Sciatic nerve (tissue), 2 donors: ENCODE results near the gene LPAR1. TPM values are rescaled to one million over a fixed set of nuclear protein-coding genes. Genes with fewer than 3 reads are reported as not detected.
"Not testable (repeated sequence)": the region's sequence is repeated elsewhere in the genome, so short reads cannot be mapped to it uniquely, and the experiment has no call there.

Source experiments
- ATAC-seq: fragments of 200-7000 bp; cut with Tn5 transposase; one replicate; pipeline ENCODE4 v1.9.1; 2020; ENCODE audit warnings: mild to moderate bottlenecking, moderate library complexity
- DNase-seq: peaks from one replicate; pipeline ENCODE4 v3.0.0-alpha.2; 2020; ENCODE audit warnings: low spot score
- intact Hi-C: fragments of 100-400 bp; cut with DNase I; formaldehyde crosslinking; loops from one replicate; pipeline ENCODE4 v1.14.2; 2022
- total RNA-seq: library from RNA; stranded (reverse); fragmentation: NEBNext Ultra II Directional; extraction: Animal tissue kit (Norgen Biotek cat#: 25700); gene quantifications from one replicate; pipeline ENCODE4 v1.2.1, GENCODE V29; 2021
- donor health status: DM: no; HTN: no; CAD: no.
- donor health status: DM: no; HTN: no; CAD: no.

LPAR1 gene, protein sequence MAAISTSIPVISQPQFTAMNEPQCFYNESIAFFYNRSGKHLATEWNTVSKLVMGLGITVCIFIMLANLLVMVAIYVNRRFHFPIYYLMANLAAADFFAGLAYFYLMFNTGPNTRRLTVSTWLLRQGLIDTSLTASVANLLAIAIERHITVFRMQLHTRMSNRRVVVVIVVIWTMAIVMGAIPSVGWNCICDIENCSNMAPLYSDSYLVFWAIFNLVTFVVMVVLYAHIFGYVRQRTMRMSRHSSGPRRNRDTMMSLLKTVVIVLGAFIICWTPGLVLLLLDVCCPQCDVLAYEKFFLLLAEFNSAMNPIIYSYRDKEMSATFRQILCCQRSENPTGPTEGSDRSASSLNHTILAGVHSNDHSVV
- total RNA-seq = 170 TPM

DNA sequence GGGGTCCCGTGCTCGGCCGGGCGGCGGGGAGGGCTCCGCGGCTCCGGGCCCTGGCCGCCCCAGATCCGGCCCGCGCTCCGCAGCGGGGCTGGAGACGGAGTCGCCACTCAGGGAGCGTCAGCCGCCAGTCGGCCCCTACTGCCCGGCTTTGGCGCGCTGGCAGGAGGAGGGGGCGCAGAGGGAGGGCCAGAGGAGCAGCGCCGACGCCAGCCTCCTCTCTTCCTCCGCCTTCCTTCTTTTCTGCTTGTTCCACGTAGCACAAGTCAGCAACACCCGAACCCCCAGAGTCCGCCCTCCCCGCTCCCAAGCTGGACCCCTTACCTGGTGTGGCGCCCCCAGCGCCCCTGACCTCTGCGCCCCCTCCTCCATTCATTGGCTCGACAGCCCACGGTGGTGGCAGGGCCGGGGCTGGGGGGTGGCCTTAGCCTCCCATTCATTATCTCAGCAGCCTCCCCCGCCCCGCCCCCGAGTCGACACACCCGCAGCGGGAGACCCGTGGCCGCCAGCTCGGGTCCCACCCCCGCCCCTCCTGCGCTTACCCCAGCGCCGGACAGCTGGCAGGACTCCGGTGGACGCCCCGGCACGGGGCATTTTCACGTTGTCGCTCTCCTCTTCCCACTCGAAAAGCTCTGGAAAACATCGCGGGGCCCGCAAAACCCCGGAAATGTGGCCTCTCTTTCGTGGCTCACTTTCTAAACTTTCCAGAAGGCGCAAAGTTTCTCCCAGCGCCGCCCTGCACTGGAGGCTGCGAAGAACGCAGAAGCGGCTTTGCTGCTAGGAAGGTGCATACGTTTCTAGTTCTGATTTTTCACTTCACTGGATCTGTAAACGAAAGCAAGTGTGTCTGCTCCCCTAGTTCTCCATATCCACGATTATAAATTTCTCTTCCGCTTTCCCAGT lies at the start of gene LPAR1:
Gene LPAR1, minus strand, starts transcription at position 140 of the 900 bp plus-strand sequence. CDS start 66,353 bp downstream, outside the sequence.
- intact Hi-C loops = no loop called here

DNA sequence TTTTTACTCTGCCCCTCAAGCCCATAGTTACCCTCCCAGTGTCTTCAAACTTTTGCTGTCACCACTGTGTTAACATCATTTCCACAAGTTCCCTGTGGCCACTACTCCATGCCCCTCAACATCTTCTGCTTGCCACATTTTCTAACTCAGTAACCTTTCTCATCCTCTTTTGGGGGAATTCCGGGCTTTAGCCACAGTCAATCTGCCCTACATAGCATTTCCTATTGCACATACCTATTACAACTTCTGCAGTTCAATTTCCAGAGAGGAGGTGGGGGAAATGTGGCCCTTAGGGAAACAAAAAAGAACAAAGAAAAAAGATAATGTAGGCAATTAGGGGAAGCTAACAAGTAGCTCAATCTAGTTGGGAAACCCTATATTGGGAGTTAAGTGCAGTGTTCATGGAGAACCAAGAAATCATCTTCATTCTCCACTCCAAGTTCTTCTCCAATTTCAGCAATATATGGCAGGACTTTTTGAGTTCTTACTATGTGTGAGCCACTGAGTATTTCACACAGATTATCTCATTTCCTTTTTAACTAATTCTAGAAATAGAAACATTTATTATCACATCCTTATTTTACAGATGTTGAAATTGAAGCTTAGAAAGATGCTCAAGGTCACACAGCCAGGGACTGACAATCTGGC lies 40.2 kb upstream of the LPAR1 start:
- intact Hi-C loops = no loop called here
- ATAC-seq (no peak), DNase-seq (no peak)

More for the DNA sequence above, at the start of gene LPAR1:
- DNase-seq (peak; percentile 88), ATAC-seq (peak; percentile 84)

DNA sequence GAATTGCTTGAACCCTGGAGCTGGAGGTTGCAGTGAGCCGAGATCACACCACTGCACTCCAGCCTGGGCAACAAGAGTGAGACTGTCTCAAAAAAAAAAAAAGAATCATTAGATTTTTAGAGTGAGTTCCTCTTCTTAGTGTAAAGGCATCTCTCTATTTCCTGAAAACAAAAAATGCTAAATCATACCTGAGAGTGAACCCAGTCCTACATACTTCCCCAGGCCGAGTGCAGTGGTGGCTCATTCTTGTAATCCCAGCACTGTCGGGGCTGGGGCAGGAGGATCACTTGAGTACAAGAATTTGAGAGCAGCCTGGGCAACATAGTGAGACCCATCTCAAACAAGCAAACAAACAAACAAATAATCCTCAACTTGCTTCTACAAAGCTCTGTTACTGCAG lies 38.2 kb upstream of the LPAR1 start:
- ATAC-seq (peak; percentile 48), DNase-seq (no peak)
- intact Hi-C loops = no loop called here

DNA sequence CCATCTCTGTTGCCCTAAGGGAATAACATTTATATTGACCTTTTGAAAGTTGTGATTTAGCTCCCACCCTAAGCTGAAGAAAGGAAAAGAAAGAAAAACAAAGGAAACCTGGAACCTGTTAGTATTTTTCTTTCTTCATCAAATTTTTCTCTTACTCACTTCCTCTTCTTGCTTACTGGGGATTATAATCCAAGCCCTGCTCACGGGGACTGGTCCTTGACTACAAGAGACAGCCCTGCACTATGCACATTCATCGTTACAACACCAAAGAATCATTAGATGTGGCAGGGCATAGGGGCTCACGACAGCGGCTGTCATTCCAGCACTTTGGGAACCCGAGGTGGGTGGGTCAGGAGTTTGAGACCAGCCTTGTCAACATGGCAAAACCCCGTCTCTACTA lies 37.8 kb upstream of the LPAR1 start:
- DNase-seq = no peak
- no peak for ATAC-seq
- intact Hi-C loops = no loop called here

DNA sequence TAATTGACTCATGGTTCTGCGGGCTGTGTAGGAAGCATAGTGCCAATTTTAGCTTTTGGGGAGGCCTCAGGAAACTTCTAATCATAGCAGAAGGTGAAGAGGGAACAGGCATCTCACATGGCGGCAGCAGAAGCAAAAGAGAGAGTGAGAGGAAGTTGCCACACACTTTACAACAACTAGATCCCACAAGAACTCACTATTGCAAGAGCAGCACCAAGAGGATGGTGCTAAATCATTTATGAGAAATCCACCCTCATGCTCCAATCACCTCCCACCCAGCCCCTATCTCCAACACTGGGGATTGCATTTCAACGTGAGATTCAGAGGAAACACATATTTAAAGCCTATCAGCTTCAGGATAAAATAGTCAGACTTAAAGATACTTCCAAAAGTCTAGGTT lies 36.1 kb upstream of the LPAR1 start:
- ATAC-seq (no peak), DNase-seq (no peak)
- intact Hi-C loops = no loop called here

DNA sequence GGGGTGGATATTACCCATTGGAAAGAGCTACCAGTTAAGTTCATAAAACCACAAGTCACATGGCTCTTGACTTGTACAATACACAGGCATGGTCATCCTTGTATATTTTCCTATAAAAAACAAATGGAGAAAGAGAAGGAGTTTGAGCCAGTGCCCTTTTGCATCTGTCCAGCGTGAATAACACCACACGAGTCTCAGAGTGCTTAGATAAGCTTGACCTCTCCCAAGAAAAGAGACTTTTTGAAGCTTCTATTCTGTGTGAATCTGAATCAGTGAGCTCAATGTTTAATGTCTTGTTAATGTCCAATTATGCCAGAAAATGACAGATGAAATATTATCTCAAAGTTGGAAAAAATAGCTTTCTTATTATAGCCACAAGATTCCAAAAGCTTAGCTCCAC lies 30.9 kb upstream of the LPAR1 start:
- DNase-seq (no peak), ATAC-seq (no peak)
- intact Hi-C loops = no loop called here

DNA sequence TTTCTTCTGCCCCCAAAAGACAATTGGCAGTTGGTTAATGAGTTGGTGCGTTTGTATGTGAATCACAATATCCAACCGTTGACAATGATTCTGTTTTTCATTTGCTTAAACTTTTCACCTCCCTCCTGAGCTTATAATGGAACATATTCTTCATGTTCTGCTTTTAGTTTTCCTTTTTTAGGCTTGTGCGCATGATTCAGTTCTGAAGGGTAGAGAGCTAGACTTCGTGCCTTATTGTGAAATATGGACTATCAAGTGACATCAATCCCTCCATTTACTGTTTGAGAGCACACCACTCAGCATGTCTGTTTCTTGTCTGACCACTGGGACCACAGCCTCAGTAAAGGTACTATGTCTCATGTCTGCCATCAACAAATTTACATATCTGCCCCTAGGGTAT lies 30.5 kb upstream of the LPAR1 start:
- intact Hi-C loops = no loop called here
- no peak for DNase-seq
- ATAC-seq = peak; percentile 92

DNA sequence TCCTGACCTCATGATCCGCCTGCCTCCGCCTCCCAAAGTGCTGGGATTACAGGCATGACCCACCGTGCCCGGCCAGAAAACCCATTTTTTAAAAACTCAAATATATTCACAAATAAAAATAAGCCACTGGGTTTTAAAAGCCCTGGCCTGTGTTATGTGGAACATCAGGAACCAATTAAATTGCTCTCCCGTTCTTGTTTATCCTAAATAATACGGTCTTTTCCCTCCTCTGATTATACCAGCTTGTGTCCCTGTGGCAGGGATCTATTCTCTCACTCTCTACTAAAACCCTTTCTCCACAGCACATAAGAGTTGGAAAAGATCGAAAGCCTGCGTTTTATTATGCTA lies 30.1 kb upstream of the LPAR1 start:
- intact Hi-C loops = no loop called here
- DNase-seq (no peak), ATAC-seq (no peak)

DNA sequence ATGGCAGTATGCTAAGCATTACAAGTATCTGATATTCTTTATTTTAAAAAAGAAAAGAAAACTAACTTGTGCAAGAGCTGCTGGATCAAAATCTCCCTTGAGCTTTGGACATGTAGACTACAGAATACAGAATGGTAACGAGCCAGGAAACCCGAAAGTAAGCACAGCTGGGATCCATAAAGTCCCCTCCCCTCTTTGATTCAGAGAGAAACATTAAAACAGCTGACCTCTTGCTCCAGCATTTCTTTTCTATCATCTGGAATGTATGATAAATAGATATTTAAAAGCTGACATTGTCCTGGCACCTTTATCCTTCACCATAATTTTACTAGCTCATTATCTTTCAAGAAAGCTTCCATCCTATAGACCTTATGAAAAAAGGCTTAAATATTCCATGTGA lies 28.2 kb upstream of the LPAR1 start:
- intact Hi-C loops = no loop called here
- peak; percentile 51 for ATAC-seq
- DNase-seq = no peak

DNA sequence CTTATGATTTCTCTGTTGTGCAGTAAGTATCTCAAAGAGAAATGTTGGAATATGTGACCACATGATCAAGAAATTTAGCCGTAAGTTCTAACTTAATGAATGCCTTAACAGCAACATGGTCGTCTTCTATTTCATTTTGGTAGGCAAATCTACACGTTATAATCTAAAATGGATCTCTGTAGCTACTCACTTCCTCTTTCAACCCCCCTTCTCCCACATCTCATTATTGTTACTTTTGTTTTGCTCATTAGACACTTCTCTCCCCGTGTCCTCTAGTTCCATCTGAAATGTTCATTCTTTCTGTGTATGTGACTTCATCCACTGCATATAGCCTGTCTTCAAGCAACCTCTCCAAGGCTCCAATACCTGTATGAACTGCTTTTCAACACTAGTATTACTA lies 27.1 kb upstream of the LPAR1 start:
- no peak for ATAC-seq
- intact Hi-C loops = no loop called here
- DNase-seq = no peak

DNA sequence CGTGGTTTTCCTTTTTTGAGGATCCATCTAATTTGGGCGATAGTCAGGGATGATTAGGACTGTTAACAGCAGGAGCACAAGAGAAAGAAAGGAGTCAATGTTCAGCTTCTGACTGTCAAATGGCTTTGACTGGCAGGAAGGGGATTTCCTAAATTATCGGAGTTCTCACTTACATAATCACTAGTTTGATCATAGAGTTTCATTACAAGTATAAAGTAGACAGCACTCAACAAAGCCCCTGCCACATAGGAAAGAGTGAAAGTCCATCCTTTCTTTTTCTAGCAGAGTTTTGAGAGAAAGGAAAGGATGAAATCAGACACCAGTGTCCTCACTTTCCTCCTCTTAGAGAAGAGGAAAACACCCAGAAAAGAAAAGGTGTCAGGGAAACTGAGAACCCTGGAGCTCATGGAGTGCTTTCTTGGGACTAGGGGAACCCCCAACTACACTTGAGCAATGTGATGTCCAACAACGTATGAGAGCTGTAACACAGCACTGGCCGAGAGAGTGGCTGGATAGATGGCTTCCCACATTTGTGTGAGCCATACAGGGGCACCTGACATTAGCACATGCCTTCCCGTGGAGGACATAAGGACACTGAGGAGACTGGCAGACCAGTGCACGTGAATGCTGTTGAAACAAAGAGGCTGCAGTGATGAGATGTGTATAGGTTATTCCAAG lies 26.0 kb upstream of the LPAR1 start:
- DNase-seq (no peak), ATAC-seq (no peak)
- intact Hi-C loops = no loop called here

DNA sequence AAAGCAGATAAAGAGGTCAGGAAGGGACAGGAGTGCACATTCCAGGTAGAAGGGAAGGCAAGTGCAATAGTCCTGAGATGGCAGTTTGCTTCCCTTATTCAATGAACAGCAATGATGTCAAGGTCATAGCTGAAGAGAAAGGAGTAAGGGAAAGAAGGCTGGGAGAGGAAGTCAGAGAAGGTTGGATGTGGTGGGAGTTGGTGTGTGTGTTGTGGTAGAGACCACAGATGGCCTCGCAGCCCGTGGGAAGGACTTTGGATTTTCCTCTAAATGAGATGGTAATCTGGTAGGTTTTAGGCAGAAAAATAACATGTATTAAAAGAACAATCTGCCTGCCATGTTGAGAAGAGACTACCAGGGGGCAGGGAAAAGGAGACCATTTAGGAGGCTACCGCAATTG lies 25.1 kb upstream of the LPAR1 start:
- ATAC-seq (no peak), DNase-seq (no peak)
- intact Hi-C loops = no loop called here

DNA sequence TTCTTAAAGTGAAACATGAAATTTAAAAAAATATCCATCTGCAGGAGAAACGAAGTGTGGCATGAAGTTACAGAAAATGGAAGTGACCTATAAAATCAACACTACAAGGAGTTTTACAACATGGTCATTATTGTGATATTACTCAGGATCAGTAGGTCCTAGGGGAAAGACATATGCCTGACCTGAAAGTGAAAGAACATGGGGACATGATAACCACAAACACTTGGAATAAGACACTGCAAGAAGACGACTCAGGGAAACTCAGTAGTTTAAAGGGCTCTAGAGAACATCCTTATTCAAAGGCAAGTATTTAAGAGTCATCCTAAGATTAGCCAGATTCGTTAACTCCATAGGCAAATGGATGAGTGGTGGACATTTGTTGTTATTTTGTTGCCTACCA lies 19.9 kb upstream of the LPAR1 start:
- no peak for DNase-seq
- no peak for ATAC-seq
- intact Hi-C loops = no loop called here

DNA sequence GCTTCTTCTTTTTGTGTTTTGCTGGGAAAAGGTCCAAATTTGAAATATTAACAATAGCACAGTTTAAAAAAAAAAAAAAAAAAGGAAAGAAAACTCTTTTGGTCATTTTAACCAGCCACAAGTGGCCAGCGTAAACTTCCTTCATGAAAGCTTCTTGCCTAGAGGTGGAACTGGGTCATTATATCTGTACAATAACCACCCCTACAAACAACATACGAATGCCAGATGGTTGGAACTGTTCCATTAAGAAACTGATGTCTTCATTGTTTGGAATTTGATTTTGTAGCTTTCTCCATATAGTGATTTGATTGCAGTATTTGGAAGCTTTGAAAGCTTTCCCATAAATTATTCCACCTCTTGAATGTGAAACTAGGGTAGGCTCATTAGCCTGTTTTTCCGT lies 18.3 kb upstream of the LPAR1 start:
- intact Hi-C loops = no loop called here

DNA sequence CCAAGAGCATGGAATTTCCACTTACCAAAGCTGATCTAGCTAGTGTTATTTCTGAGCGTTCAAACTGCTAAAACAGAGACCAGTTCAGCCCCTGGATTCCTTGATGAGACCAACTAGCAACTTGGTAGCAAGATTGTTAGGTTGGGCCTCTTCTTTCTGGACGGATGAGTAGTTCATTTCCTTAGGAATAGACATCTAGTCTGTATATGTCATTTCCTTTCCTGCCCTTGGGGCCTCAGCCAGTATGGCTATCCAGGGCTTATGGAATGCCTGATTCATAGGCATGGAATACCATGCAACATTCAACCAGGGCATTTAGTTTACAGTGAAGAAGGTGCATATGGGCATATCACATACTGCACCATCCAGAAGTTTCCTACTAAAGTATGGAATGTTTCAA lies 14.5 kb upstream of the LPAR1 start:
- intact Hi-C loops = no loop called here
- no peak for ATAC-seq
- DNase-seq = no peak

More for the DNA sequence above, 18.3 kb upstream of the LPAR1 start:
- ATAC-seq (peak; percentile 38), DNase-seq (no peak)

DNA sequence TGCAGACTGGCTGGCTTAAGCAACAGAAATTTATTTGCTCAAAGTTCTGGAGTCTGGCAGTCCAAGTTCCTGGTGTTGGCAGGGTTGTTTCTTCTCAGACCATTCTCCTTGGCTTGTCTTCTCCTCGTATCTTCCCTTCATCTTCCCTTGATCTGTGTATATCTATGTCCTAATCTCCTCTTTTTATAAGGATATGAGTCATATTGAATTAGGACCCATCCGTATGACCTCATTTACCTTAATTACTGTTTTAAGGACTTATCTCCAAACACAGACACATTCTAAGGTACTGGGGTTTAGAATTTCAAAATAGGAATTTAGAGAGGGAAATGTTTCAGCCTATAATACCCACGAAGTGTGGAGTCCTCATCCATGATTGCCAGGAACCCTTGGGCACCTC lies 13.1 kb upstream of the LPAR1 start:
- DNase-seq = no peak
- intact Hi-C loops = no loop called here
- no peak for ATAC-seq

DNA sequence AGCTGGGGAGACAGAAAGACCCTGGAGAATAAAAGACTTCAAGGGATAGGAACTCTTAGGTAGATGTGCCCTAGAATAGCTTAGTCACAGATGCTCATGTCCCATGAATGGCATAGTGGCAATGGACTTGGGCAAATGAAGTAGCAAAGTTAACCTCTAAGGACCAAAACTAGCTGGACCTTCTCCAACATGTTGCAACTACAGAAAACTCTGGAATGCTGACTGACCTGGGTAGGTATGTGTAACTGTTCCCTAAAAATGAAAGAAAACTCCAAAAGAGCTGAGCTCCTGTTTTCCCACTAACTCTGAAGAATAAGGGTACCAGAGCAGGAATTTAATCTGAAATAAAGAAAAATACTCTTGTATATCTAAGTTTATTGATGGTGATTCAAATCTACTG lies 12.5 kb upstream of the LPAR1 start:
- ATAC-seq (no peak), DNase-seq (no peak)
- intact Hi-C loops = no loop called here

DNA sequence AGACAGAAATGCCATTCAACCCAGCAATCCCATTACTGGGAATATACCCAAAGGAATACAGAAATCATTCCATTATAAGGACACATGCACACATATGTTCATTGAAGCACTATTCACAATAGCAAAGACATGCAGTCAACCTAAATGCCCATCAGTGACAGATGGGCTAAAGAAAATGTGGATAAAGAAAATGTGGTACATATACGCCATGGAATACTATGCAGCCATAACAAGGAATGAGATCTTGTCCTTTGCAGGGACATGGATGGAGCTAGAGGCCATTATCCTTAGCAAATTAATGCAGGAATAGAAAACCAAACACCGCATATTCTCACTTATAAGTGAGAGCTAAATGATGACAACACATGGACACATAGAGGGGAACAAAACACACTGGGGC lies 9.0 kb upstream of the LPAR1 start:
- intact Hi-C loops, DNase-seq, ATAC-seq: not testable (repeated sequence)

DNA sequence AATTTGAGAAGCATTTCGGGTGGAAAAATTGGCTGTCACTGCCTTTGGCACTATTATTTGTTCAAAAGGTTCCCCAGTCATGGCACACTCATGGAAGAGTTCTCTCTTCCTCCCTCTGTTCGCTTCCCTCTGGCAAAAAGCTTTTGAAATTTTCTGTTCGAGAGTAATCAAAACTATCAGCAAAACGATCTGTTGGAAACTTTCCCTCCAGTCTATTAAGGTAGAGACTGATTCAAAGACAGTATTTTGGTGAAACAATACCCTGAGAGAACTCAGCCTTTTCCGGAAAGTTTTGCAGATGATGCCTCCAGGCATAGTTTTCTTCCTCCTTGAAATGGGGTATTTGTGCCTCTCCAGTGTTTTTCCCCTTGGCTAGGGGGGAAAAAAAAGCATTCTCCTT lies 3.6 kb upstream of the LPAR1 start:
- no peak for DNase-seq
- ATAC-seq = no peak
- intact Hi-C loops = no loop called here
